HEK293 (cell line): ENCODE measurements around the gene SPTBN1.

Experiments used
- CTCF ChIA-PET: fragments of 350-600 bp; formaldehyde crosslinking; extraction: SDS; loops from one replicate; lab custom pipeline; 2021; ENCODE audit warnings: antibody characterized with exemption; lab: Yijun Ruan, JAX
- POLR2A ChIA-PET: fragments of 300-600 bp; formaldehyde crosslinking; extraction: SDS; loops from one replicate; lab custom pipeline; 2020; ENCODE audit warnings: antibody characterized with exemption, inconsistent platforms; lab: Yijun Ruan, JAX
- H3K27ac ChIP-seq: fragments of 200-500 bp; sonication (Bioruptor generic); 2 replicates; pipeline ENCODE4 v1.5.1; 2014; ENCODE audit warnings: low read depth, low read length, control low read depth, inconsistent platforms; ENCODE audit errors: extremely low read depth
- H3K36me3 ChIP-seq, 2 experiments: fragments of 200-500 bp in 1 of 2; sonication (Bioruptor generic) in 1 of 2; 1 replicate in 1 of 2; 2 replicates in 1 of 2; pipeline ENCODE4 v1.5.1; 2014 to 2017; ENCODE audit warnings: inconsistent platforms in 2 of 2, low read length in 2 of 2; ENCODE audit not compliant: control insufficient read depth in 2 of 2, insufficient read depth in 1 of 2
- H3K4me1 ChIP-seq: fragments of 200-500 bp; sonication (Bioruptor generic); 2 replicates; pipeline ENCODE4 v1.5.1; 2014; ENCODE audit warnings: mild to moderate bottlenecking, low read length, inconsistent platforms; ENCODE audit not compliant: control insufficient read depth, insufficient read depth
- H3K4me3 ChIP-seq: 2 replicates; pipeline ENCODE4 v1.5.1; 2011; ENCODE audit warnings: low read depth, mild to moderate bottlenecking, control low read depth, low read length, moderate library complexity
- H3K9me3 ChIP-seq: fragments of 200-500 bp; sonication (Bioruptor generic); 2 replicates; pipeline ENCODE4 v1.5.1; 2014; ENCODE audit warnings: low read depth, low read length, inconsistent platforms; ENCODE audit not compliant: control insufficient read depth, insufficient read depth
- FEZF1 ChIP-seq: fragments of 450-650 bp; formaldehyde crosslinking; IDR thresholded peaks from 2 replicates; pipeline ENCODE4 v1.5.1; 2016; ENCODE audit warnings: missing biosample characterization, missing genetic modification characterization
- KLF7 ChIP-seq: fragments of 450-650 bp; formaldehyde crosslinking; IDR thresholded peaks from 2 replicates; pipeline ENCODE4 v1.5.1; 2016; ENCODE audit warnings: missing biosample characterization, missing genetic modification characterization, borderline replicate concordance
- RBAK ChIP-seq: fragments of 450-650 bp; formaldehyde crosslinking; IDR thresholded peaks from 2 replicates; pipeline ENCODE4 v1.5.1; 2016; ENCODE audit warnings: missing biosample characterization, missing genetic modification characterization
- ZBTB20 ChIP-seq: fragments of 450-650 bp; formaldehyde crosslinking; IDR thresholded peaks from 2 replicates; pipeline ENCODE4 v1.5.1; 2016; ENCODE audit warnings: missing biosample characterization, missing genetic modification characterization
- ZBTB21 ChIP-seq: fragments of 450-650 bp; formaldehyde crosslinking; IDR thresholded peaks from 2 replicates; pipeline ENCODE4 v1.5.1; 2017; ENCODE audit warnings: missing biosample characterization, missing genetic modification characterization
- ZNF169 ChIP-seq: fragments of 450-650 bp; formaldehyde crosslinking; IDR thresholded peaks from 2 replicates; pipeline ENCODE4 v1.5.1; 2016; ENCODE audit warnings: missing biosample characterization, missing genetic modification characterization
- ZNF19 ChIP-seq: fragments of 450-650 bp; formaldehyde crosslinking; IDR thresholded peaks from 2 replicates; pipeline ENCODE4; 2016; ENCODE audit warnings: missing biosample characterization, missing genetic modification characterization, low read depth
- ZNF292 ChIP-seq: fragments of 450-650 bp; formaldehyde crosslinking; IDR thresholded peaks from 2 replicates; pipeline ENCODE4 v1.5.1; 2016; ENCODE audit warnings: low read depth, missing biosample characterization, missing genetic modification characterization, borderline replicate concordance
- ZNF423 ChIP-seq: fragments of 450-650 bp; formaldehyde crosslinking; IDR thresholded peaks from 2 replicates; pipeline ENCODE4 v1.5.1; 2016; ENCODE audit warnings: missing biosample characterization, missing genetic modification characterization
- ZNF426 ChIP-seq: fragments of 450-650 bp; formaldehyde crosslinking; IDR thresholded peaks from 2 replicates; pipeline ENCODE4 v1.5.1; 2017; ENCODE audit warnings: missing biosample characterization, missing genetic modification characterization, mild to moderate bottlenecking, inconsistent platforms, moderate library complexity
- ZNF501 ChIP-seq: fragments of 450-650 bp; formaldehyde crosslinking; IDR thresholded peaks from 2 replicates; pipeline ENCODE4 v1.5.1; 2016; ENCODE audit warnings: missing biosample characterization, missing genetic modification characterization
- ZNF624 ChIP-seq: fragments of 450-650 bp; formaldehyde crosslinking; IDR thresholded peaks from 2 replicates; pipeline ENCODE4 v1.5.1; 2017; ENCODE audit warnings: missing biosample characterization, missing genetic modification characterization
- ZNF654 ChIP-seq: fragments of 450-650 bp; formaldehyde crosslinking; IDR thresholded peaks from 2 replicates; pipeline ENCODE4 v1.5.1; 2016; ENCODE audit warnings: low read depth, missing biosample characterization, missing genetic modification characterization
- ZNF677 ChIP-seq: fragments of 450-650 bp; IDR thresholded peaks from 2 replicates; pipeline ENCODE4 v1.5.0; 2018; ENCODE audit warnings: missing biosample characterization, mild to moderate bottlenecking, missing genetic modification characterization, moderate library complexity
- TF ChIP-seq, protein P1 (sequence below): fragments of 450-650 bp; formaldehyde crosslinking; conservative IDR thresholded peaks from 2 replicates; pipeline ENCODE4 v1.5.1; 2016; ENCODE audit warnings: low read depth, missing biosample characterization, missing genetic modification characterization
- TF ChIP-seq, protein P2 (sequence below): fragments of 450-650 bp; formaldehyde crosslinking; IDR thresholded peaks from 2 replicates; pipeline ENCODE4 v1.5.1; 2016; ENCODE audit warnings: missing biosample characterization, missing genetic modification characterization
- TF ChIP-seq, protein P3 (sequence below): fragments of 450-650 bp; formaldehyde crosslinking; IDR thresholded peaks from 2 replicates; pipeline ENCODE4 v1.5.1; 2017; ENCODE audit warnings: missing biosample characterization, mild to moderate bottlenecking, missing genetic modification characterization, moderate library complexity
- TF ChIP-seq, protein P4 (sequence below): fragments of 450-650 bp; formaldehyde crosslinking; IDR thresholded peaks from 2 replicates; pipeline ENCODE4 v1.5.1; 2016; ENCODE audit warnings: missing biosample characterization, missing genetic modification characterization

The SPTBN1 gene

DNA sequence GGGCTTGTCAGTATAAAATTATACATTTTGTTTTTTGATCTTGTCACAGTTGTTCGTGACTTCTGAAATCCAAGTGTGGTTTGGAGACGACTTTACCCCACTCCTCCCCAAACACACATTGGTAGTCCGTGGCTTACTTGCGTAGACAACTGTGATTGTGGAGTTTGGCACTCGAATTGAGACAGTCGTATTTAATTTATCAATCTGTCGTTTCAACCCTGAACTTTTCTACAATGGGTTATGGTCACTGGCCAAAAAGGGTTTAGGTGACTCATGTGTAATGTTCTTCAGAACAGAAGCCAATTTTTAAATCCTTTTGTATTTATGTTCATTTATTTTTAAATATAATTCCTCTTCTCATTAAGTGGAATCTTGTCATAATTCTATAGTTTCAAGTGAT lies 129.9 kb downstream of the SPTBN1 start:
- H3K4me3 ChIP-seq = no peak overlapping the region
- ChIA-PET POLR2A (interaction anchor here (1.0 kb wide), 1 partner anchor 27 kb away, joined by 3 read pairs; no protein-coding TSS in a partner anchor), CTCF (interaction anchor here (1.0 kb wide), 1 partner anchor 23 kb away, joined by 4 read pairs; no protein-coding TSS in a partner anchor)
- no peaks in the 10 kb centered on the region for H3K9me3 ChIP-seq
- H3K27ac ChIP-seq = no peak overlapping the region
- TF ChIP-seq ZBTB21 (tag by site-specific recombination) = no peak
- TF ChIP-seq, protein P1, sequence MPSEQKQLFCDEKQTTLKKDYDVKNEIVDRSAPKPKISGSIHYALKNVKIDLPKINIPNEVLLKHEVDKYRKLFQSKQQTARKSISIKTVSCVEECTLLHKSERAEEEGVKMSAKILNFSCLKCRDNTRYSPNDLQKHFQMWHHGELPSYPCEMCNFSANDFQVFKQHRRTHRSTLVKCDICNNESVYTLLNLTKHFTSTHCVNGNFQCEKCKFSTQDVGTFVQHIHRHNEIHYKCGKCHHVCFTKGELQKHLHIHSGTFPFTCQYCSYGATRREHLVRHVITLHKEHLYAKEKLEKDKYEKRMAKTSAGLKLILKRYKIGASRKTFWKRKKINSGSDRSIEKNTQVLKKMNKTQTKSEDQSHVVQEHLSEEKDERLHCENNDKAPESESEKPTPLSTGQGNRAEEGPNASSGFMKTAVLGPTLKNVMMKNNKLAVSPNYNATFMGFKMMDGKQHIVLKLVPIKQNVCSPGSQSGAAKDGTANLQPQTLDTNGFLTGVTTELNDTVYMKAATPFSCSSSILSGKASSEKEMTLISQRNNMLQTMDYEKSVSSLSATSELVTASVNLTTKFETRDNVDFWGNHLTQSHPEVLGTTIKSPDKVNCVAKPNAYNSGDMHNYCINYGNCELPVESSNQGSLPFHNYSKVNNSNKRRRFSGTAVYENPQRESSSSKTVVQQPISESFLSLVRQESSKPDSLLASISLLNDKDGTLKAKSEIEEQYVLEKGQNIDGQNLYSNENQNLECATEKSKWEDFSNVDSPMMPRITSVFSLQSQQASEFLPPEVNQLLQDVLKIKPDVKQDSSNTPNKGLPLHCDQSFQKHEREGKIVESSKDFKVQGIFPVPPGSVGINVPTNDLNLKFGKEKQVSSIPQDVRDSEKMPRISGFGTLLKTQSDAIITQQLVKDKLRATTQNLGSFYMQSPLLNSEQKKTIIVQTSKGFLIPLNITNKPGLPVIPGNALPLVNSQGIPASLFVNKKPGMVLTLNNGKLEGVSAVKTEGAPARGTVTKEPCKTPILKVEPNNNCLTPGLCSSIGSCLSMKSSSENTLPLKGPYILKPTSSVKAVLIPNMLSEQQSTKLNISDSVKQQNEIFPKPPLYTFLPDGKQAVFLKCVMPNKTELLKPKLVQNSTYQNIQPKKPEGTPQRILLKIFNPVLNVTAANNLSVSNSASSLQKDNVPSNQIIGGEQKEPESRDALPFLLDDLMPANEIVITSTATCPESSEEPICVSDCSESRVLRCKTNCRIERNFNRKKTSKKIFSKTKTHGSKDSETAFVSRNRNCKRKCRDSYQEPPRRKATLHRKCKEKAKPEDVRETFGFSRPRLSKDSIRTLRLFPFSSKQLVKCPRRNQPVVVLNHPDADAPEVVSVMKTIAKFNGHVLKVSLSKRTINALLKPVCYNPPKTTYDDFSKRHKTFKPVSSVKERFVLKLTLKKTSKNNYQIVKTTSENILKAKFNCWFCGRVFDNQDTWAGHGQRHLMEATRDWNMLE = no peak
- TF ChIP-seq FEZF1 (tag by site-specific recombination) = no peak
- TF ChIP-seq, protein P2, sequence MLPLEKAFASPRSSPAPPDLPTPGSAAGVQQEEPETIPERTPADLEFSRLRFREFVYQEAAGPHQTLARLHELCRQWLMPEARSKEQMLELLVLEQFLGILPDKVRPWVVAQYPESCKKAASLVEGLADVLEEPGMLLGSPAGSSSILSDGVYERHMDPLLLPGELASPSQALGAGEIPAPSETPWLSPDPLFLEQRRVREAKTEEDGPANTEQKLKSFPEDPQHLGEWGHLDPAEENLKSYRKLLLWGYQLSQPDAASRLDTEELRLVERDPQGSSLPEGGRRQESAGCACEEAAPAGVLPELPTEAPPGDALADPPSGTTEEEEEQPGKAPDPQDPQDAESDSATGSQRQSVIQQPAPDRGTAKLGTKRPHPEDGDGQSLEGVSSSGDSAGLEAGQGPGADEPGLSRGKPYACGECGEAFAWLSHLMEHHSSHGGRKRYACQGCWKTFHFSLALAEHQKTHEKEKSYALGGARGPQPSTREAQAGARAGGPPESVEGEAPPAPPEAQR (tag by site-specific recombination) = no peak
- no peak for TF ChIP-seq ZNF423 (tag by site-specific recombination)
- TF ChIP-seq ZNF654 (tag by site-specific recombination) = no peak
- TF ChIP-seq ZNF501 = no peak
- no peak for TF ChIP-seq ZNF426
- no peak for TF ChIP-seq ZNF624 (tag by site-specific recombination)
- TF ChIP-seq, protein P3, sequence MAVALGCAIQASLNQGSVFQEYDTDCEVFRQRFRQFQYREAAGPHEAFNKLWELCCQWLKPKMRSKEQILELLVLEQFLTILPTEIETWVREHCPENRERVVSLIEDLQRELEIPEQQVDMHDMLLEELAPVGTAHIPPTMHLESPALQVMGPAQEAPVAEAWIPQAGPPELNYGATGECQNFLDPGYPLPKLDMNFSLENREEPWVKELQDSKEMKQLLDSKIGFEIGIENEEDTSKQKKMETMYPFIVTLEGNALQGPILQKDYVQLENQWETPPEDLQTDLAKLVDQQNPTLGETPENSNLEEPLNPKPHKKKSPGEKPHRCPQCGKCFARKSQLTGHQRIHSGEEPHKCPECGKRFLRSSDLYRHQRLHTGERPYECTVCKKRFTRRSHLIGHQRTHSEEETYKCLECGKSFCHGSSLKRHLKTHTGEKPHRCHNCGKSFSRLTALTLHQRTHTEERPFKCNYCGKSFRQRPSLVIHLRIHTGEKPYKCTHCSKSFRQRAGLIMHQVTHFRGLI (tag by site-specific recombination) = no peak
- no peak for TF ChIP-seq ZNF292 (tag by site-specific recombination)
- no peak for TF ChIP-seq ZNF169 (tag by site-specific recombination)
- TF ChIP-seq KLF7 = no peak
- peaks cover 49% of the 10 kb centered on the region for H3K4me1 ChIP-seq
- H3K36me3 ChIP-seq = no peaks in the 10 kb centered on the region

DNA sequence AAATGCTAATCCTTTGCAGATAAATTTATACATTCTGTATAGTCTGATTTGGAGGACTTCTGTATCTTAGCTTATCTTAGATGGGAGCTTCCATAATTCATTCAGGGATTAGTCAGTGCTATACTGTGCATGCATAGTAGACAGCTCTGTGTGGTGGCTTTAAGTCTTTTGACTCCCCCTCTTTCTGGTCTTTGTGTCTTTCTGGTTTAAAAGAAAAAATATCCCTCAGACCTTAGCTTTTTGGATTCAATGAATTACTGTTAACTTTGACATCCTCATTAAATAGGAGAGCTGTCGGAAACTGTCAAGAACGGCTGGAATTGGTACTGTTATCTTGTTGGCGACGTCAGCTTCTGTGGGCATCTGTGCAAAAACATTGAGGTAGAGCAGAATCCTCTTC lies 130.4 kb downstream of the SPTBN1 start:
- ChIA-PET POLR2A (interaction anchor here (1.0 kb wide), 1 partner anchor 27 kb away, joined by 3 read pairs; no protein-coding TSS in a partner anchor), CTCF (interaction anchor here (1.2 kb wide), 1 partner anchor 15 kb away, joined by 3 read pairs; no protein-coding TSS in a partner anchor)
- H3K4me1 ChIP-seq = peaks cover 47% of the 10 kb centered on the region
- H3K36me3 ChIP-seq = no peaks in the 10 kb centered on the region
- no peak overlapping the region for H3K4me3 ChIP-seq
- H3K27ac ChIP-seq = no peak overlapping the region
- no peak for TF ChIP-seq ZNF19 (tag by site-specific recombination)
- peak; percentile 59; the same call in 1 of the 2 replicates for TF ChIP-seq ZNF677
- TF ChIP-seq, protein P4, sequence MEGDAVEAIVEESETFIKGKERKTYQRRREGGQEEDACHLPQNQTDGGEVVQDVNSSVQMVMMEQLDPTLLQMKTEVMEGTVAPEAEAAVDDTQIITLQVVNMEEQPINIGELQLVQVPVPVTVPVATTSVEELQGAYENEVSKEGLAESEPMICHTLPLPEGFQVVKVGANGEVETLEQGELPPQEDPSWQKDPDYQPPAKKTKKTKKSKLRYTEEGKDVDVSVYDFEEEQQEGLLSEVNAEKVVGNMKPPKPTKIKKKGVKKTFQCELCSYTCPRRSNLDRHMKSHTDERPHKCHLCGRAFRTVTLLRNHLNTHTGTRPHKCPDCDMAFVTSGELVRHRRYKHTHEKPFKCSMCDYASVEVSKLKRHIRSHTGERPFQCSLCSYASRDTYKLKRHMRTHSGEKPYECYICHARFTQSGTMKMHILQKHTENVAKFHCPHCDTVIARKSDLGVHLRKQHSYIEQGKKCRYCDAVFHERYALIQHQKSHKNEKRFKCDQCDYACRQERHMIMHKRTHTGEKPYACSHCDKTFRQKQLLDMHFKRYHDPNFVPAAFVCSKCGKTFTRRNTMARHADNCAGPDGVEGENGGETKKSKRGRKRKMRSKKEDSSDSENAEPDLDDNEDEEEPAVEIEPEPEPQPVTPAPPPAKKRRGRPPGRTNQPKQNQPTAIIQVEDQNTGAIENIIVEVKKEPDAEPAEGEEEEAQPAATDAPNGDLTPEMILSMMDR (tag by site-specific recombination) = no peak
- no peak for TF ChIP-seq RBAK (tag by site-specific recombination)
- no peak for TF ChIP-seq ZBTB20 (tag by site-specific recombination)
- TF ChIP-seq, all 188 proteins: peak for 1
- H3K9me3 ChIP-seq = no peaks in the 10 kb centered on the region
